ENCODE results near the gene MAP7D1.
"Not testable (repeated sequence)": the region's sequence is repeated elsewhere in the genome, so short reads cannot be mapped to it uniquely, and the experiment has no call there.

Gene MAP7D1

DNA sequence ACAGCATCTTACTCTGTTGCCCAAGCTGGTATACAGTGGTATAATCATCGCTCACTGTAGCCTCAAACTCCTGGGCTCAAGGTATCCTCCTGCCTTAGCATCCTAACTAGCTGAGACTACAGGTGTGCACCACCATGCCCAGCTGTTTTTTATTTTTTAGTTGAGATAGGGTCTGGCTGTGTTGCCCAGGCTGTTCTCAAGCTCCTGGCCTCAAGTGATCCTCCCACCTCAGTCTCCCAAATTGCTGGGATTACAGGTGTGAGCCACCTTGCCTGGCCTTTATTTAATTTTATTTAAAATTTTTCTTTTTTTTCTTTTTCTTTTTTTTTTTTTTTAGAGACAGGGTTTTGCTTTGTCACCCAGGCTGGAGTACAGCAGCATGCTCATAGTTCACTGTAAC is 9.2 kb downstream of the MAP7D1 start:
- in situ Hi-C loops (cut with HindIII; ENCODE audit: low sequenced_read_pairs) = no loop called here

GRCh38 chr1:36166136-36166535 is 10.2 kb downstream of the MAP7D1 start:
- in situ Hi-C loops (cut with HindIII; ENCODE audit: low sequenced_read_pairs) = no loop called here

DNA sequence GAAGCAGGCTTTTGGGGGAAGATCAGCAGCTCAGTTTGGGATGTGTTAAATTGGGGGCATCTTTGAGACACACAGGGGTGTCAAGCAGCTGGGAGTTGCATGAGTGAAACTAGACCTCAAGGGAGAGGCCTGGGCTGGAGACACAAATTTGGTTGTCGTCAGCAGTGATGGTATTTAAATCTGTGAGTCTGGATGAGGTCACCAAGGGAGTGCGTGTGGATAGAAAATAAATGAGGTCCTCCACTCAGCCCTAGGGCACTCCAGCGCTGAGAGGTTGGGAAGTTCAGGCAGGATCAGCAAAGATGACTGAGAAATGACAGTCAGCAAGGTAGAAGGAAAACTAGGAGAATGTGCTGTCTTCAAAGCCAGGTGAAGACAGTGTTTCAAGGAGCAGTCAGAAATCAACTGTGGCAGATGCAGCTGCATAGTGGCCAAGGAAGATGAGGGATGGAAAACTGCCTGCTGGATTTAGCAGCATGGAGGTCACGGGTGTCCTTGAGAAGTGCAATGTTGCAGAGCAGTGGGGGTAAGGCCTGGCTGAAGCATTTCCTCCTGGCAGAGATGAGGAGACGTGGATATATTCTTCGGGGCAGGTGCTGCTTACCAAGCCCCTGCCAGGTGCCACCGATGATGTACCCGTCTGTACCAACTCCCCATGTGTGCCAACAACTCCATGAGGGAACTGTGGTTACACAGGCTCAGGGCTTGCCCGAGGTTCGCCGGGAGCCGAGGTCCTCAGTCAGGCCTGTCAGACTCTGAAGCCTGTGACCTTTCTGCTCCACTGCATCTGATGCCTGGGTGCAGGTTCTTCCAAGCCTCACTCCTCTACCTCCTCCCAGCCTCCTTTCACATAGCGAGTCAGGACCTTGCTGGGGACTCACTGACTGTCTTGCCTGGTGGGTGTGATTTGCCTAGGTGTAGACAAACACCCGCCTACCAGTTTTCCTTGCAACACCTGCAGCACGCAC is 11.3 kb downstream of the MAP7D1 start:
- in situ Hi-C loops (cut with HindIII; ENCODE audit: low sequenced_read_pairs) = no loop called here

- in situ Hi-C loops (cut with HindIII; ENCODE audit: low sequenced_read_pairs) = no loop called here
These were observed 12.6 kb downstream of the MAP7D1 start for GRCh38 chr1:36168514-36168913.

GRCh38 chr1:36170643-36171412 is 14.9 kb downstream of the MAP7D1 start:
- in situ Hi-C loops (cut with HindIII; ENCODE audit: low sequenced_read_pairs) = no loop called here

DNA sequence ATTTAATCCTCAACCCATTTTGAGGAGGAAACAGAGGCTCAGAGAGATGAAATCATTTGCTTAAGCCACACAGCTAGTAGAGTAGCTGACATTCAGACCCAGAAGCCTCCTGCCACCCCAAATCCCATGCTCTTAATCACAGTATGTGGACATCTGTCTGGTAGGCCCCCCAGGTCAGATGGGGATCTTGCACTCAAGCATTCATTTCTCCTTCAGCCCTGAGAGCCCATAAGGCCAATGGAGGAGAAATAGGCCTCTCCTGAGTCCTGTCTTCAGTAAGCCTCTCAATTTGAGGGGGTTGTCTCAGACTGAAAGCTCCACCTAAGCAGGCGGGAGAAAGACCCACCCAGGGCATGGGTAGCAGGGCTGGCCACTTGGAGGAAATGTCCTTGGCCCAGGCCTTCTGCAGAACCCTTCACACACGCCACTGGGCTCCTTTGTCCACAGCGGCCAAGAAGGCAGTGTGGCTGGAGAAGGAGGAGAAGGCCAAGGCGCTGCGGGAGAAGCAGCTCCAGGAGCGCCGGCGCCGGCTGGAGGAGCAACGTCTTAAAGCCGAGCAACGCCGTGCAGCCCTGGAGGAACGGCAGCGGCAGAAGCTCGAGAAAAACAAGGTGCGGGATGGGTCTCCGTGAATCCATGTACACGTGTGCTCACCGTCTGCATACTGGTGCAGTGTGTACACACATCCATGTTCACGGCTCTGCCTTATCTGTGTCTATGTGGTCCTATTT is 16.2 kb downstream of the MAP7D1 start:
- in situ Hi-C loops (cut with HindIII; ENCODE audit: low sequenced_read_pairs) = no loop called here

- in situ Hi-C loops (cut with HindIII; ENCODE audit: low sequenced_read_pairs) = no loop called here
These were observed 17.0 kb downstream of the MAP7D1 start for GRCh38 chr1:36172983-36173382.

GRCh38 chr1:36174713-36175112 is 18.8 kb downstream of the MAP7D1 start:
- in situ Hi-C loops (cut with HindIII; ENCODE audit: low sequenced_read_pairs) = no loop called here

- in situ Hi-C loops (cut with HindIII; ENCODE audit: low sequenced_read_pairs) = no loop called here
These were observed 19.5 kb downstream of the MAP7D1 start for GRCh38 chr1:36175137-36176095.

GRCh38 chr1:36176106-36176949 is 20.4 kb downstream of the MAP7D1 start:
- in situ Hi-C loops (cut with HindIII; ENCODE audit: low sequenced_read_pairs) = no loop called here

GRCh38 chr1:36177589-36178431 is 21.9 kb downstream of the MAP7D1 start:
- in situ Hi-C loops (cut with HindIII; ENCODE audit: low sequenced_read_pairs) = no loop called here

GRCh38 chr1:36178471-36179219 is 22.7 kb downstream of the MAP7D1 start:
- in situ Hi-C loops (cut with HindIII; ENCODE audit: low sequenced_read_pairs) = no loop called here

DNA sequence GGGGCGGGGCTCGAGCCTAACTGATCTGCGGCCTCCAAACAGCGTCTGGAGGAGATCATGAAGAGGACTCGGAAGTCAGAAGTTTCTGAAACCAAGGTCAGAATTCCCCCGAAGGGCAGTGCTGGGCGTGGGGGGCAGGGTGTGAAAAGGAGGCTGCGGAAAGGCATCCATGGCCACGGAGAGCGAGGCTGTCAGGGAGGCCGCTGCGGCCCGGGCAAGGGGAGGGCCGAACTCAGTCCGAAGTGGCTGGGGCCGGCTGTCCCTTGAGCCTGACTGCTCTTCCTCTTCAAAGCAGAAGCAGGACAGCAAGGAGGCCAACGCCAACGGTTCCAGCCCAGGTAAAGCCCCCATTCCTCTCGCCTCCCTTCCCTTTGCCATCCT is 23.2 kb downstream of the MAP7D1 start:
- in situ Hi-C loops (cut with HindIII; ENCODE audit: low sequenced_read_pairs) = no loop called here

- in situ Hi-C loops (cut with HindIII; ENCODE audit: low sequenced_read_pairs) = no loop called here
These were observed 26.8 kb downstream of the MAP7D1 start for GRCh38 chr1:36182734-36183133.

DNA sequence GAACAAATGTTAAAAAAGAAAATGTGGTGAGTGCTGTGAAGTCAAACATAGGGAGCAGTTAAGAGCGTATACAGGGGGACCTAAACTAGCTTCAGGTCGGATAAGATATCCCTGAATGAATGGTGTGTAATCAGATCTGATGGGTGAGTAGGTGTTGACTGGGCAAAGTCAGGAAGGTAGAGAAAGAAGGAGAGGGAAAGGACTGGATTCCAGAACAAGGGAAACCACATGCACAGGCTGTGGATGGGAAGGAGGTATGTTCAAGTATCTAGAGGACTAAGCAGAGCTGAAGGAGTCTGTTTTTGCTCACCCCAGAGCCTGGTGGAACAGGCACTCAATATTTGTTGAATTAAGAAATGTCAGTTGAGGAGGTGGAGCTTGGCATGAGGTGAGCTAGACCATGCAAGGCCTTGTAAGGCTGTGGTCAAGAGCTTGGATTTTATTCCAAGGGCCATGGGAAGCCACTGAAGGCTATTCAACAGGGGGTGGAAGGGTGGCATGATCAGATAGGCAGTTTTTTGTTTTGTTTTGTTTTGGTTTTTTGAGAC is 27.4 kb downstream of the MAP7D1 start:
- in situ Hi-C loops (cut with HindIII; ENCODE audit: low sequenced_read_pairs) = no loop called here

- in situ Hi-C loops (cut with HindIII; ENCODE audit: low sequenced_read_pairs) = no loop called here
These were observed 32.0 kb downstream of the MAP7D1 start for GRCh38 chr1:36187800-36188593.

GRCh38 chr1:36196805-36197204 is 40.8 kb downstream of the MAP7D1 start:
- in situ Hi-C loops (cut with HindIII; ENCODE audit: low sequenced_read_pairs) = not testable (repeated sequence)
